Ishikawa (cell line): ENCODE data around the gene EP300.
A peak's percentile ranks its signal among the peaks of the same experiment; 100 is the strongest.

Source experiments
- CEBPB ChIP-seq: IDR thresholded peaks from 2 replicates; pipeline ENCODE4 v1.6.1; 2012
- CREB1 ChIP-seq: IDR thresholded peaks from 2 replicates; pipeline ENCODE4 v1.6.1; 2012; ENCODE audit warnings: low read depth
- EGR1 ChIP-seq: IDR thresholded peaks from 2 replicates; pipeline ENCODE4 v1.6.1; 2012
- EP300 ChIP-seq: IDR thresholded peaks from 2 replicates; pipeline ENCODE4 v1.6.1; 2012; ENCODE audit warnings: borderline replicate concordance
- FOXM1 ChIP-seq: IDR thresholded peaks from 2 replicates; pipeline ENCODE4 v1.6.1; 2012; ENCODE audit warnings: low read depth, borderline replicate concordance
- NFIC ChIP-seq: IDR thresholded peaks from 2 replicates; pipeline ENCODE4 v1.6.1; 2012
- RAD21 ChIP-seq: IDR thresholded peaks from 2 replicates; pipeline ENCODE4 v1.6.1; 2012; ENCODE audit warnings: low read depth
- TAF1 ChIP-seq: IDR thresholded peaks from 2 replicates; pipeline ENCODE4 v1.6.1; 2012; ENCODE audit warnings: low read depth, mild to moderate bottlenecking
- TCF12 ChIP-seq: IDR thresholded peaks from 2 replicates; pipeline ENCODE4 v1.6.1; 2012; ENCODE audit warnings: low read depth
- TEAD4 ChIP-seq: IDR thresholded peaks from 2 replicates; pipeline ENCODE4 v1.6.1; 2012
- YY1 ChIP-seq: IDR thresholded peaks from 2 replicates; pipeline ENCODE4 v1.6.1; 2012; ENCODE audit warnings: low read depth
- ZBTB7A ChIP-seq: IDR thresholded peaks from 2 replicates; pipeline ENCODE4 v1.6.1; 2012; ENCODE audit warnings: low read depth
- TF ChIP-seq, protein P1 (sequence below): IDR thresholded peaks from 2 replicates; pipeline ENCODE4 v1.6.1; 2012
- TF ChIP-seq, protein P2 (sequence below): IDR thresholded peaks from 2 replicates; pipeline ENCODE4 v1.6.1; 2012
- TF ChIP-seq, protein P3 (sequence below): IDR thresholded peaks from 2 replicates; pipeline ENCODE4 v1.6.1; 2012; ENCODE audit warnings: low read depth, mild to moderate bottlenecking

EP300 gene

DNA sequence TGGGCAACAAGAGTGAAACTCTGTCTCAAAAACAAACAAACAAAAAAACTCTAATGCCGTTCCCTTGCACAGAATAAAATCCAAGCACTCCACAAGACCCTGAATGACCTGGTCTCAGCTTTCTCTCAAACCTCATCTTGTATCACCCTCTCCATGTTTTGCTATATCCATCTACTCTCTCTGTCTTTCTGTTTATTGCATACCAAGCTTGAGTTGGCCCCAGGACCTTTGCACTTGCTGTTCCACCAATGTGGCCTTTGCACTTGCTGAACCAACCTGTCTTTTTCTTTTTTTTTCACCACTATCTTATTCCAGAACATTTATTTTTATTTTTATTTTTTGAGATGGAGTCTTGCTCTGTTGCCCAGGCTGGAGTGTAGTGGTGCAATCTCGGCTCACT, 110.7 kb downstream of the EP300 start:
- TF ChIP-seq EP300 (no peak), YY1 (no peak), TEAD4 (no peak), EGR1 (no peak), CEBPB (no peak), CREB1 (no peak), FOXM1 (no peak)
- TF ChIP-seq, protein P1, sequence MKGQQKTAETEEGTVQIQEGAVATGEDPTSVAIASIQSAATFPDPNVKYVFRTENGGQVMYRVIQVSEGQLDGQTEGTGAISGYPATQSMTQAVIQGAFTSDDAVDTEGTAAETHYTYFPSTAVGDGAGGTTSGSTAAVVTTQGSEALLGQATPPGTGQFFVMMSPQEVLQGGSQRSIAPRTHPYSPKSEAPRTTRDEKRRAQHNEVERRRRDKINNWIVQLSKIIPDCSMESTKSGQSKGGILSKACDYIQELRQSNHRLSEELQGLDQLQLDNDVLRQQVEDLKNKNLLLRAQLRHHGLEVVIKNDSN = no peak

DNA sequence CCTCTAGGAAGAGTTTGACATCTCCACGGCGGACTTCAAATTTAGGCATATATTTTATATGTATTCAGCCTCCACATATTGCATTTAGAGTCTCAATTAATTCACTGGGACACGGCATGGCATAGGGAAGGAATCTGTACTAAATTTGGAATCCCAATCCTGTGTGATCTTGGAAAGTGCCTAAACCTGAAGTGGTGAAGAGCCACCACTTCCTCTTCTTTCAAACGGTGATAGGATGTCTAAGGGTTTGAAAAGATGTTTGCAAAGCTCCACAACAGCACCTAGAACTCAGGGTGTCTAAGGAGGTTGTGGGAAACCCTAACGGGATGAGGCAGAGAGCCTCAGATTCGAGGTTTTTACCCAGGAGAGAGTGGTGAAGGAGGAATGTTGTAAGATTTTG, 111.7 kb downstream of the EP300 start:
- TF ChIP-seq NFIC (no peak), TCF12 (no peak), EGR1 (no peak), CEBPB (no peak), TEAD4 (no peak), YY1 (no peak), TAF1 (no peak), CREB1 (no peak), FOXM1 (no peak), EP300 (no peak), ZBTB7A (no peak), RAD21 (no peak)
- TF ChIP-seq, protein P1 = no peak
- TF ChIP-seq, protein P2, sequence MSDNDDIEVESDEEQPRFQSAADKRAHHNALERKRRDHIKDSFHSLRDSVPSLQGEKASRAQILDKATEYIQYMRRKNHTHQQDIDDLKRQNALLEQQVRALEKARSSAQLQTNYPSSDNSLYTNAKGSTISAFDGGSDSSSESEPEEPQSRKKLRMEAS = no peak
- TF ChIP-seq, protein P3, sequence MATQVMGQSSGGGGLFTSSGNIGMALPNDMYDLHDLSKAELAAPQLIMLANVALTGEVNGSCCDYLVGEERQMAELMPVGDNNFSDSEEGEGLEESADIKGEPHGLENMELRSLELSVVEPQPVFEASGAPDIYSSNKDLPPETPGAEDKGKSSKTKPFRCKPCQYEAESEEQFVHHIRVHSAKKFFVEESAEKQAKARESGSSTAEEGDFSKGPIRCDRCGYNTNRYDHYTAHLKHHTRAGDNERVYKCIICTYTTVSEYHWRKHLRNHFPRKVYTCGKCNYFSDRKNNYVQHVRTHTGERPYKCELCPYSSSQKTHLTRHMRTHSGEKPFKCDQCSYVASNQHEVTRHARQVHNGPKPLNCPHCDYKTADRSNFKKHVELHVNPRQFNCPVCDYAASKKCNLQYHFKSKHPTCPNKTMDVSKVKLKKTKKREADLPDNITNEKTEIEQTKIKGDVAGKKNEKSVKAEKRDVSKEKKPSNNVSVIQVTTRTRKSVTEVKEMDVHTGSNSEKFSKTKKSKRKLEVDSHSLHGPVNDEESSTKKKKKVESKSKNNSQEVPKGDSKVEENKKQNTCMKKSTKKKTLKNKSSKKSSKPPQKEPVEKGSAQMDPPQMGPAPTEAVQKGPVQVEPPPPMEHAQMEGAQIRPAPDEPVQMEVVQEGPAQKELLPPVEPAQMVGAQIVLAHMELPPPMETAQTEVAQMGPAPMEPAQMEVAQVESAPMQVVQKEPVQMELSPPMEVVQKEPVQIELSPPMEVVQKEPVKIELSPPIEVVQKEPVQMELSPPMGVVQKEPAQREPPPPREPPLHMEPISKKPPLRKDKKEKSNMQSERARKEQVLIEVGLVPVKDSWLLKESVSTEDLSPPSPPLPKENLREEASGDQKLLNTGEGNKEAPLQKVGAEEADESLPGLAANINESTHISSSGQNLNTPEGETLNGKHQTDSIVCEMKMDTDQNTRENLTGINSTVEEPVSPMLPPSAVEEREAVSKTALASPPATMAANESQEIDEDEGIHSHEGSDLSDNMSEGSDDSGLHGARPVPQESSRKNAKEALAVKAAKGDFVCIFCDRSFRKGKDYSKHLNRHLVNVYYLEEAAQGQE = no peak

DNA sequence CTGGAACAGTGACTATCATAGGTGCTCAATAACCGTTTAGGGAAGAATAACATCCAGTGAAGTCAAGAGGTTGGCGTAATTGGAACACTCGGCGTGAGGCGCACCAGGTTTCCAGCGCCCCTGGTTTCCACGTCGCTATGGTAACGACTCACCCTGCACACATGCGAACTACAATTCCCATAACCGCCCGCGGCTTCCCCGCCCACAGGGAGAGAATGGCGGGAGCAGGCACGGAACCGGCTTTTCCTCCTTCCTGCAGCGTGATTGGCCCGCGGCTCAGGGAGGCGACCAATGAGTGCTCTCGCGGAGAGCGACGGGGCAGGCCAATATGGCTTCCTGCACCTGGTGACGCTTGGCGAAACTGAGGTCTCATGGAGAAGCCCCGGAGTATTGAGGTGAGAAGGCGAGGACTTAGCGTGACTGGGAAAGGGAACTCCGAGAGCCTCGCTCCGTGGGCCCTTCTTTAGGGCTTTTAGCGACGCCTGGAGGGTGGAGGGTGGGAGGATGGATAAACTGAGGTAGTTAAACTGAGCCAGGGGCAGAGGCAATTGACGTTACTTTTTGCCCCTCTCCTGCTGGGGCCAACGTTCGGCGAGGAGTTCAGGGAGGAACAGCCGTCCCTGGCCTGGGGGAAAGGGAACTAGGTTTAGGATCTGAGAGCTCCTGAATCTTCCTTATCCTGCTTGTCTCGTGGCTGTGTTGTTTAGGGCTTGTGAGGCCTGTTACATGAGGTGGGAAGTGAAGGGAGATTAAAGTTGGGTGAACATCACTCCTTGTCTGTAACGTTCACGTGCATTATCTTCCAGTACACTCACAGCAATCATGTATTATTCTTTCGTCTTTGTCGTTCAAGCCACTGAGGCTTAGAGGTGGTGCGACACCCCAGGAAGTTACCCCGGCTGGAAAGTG, 112.9 kb downstream of the EP300 start, which contains the start of gene L3MBTL2:
TSS of gene L3MBTL2 (plus strand) at position 321 of the 909 bp plus-strand sequence. CDS start at position 372, 51 bp downstream.
- TF ChIP-seq, protein P2 = peak; percentile 61
- no peak for TF ChIP-seq CEBPB
- TF ChIP-seq RAD21 = no peak
- no peak for TF ChIP-seq EP300
- TF ChIP-seq ZBTB7A = no peak
- peak; percentile 92 for TF ChIP-seq TAF1
- TF ChIP-seq CREB1 = no peak; the same call in 1 of the 2 replicates
- no peak for TF ChIP-seq NFIC
- TF ChIP-seq FOXM1 = 0 out of 2 replicates have a peak, but pooled peaks have one; percentile 19
- TF ChIP-seq, protein P1 = peak; percentile 38; the same call in 1 of the 2 replicates
- 0 out of 2 replicates have a peak, but pooled peaks have one; percentile 38 for TF ChIP-seq TCF12
- TF ChIP-seq, protein P3 = no peak
- TF ChIP-seq EGR1 = no peak
- peak; percentile 96 for TF ChIP-seq YY1
- TF ChIP-seq TEAD4 = no peak

DNA sequence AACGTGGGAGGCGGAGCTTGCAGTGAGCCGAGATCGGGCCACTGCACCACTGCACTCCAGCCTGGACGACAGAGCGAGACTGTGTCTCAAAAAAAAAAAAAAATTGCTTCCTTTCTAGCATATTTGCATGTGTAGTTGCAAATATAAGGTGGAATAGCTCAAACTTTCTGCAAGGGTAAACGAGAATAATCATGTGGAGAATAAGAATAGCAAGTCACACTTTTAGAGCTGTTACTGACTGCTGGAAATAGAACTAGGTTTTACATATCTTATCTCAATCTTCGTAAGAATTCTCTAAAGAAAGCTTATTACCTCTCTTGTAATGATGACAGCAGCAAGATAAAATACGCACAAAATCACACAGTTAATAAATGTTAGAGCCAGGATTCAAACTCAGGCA, 114.3 kb downstream of the EP300 start:
- TF ChIP-seq CREB1 (no peak), NFIC (no peak), RAD21 (no peak), TCF12 (no peak), EP300 (no peak), TAF1 (no peak), TEAD4 (no peak)
- TF ChIP-seq, protein P3 = no peak
